Measurements from ENCODE around the gene SLC41A3. TPM values are rescaled to one million over a fixed set of nuclear protein-coding genes. Genes with fewer than 3 reads are reported as not detected.

The SLC41A3 gene
- total and polyA plus RNA-seq, 2 of the 8 experiments (the other 6 are each of a cell fraction or from before 2014, with no cell fraction given), result 30.2 to 56.4 TPM

DNA sequence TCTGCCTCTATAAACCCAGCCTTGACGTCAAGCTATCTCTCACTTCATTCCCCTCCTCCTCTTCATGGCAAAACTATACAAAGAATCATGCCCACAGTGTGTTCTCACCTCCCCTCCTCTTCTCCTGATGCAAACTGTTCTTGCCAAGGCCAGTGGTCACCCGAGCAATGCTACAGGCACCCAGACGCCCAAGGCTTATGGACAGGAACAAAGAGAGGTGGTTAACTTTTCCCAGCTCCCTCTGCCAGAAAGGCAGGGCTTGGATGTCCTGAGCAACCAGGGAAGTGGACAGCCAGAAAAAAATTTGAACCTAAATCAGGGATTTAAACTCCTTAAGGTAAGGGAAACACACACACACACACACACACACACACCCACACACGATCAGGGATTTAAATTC lies 5.1 kb downstream of the SLC41A3 start:
- 85% methylated on average over 4 of the region's 4 CpGs; no CpG with 5 or more reads in 1 of the 2 experiments for WGBS, 2 experiments (ENCODE audit: extremely low coverage in 1 of 2, insufficient coverage in 1 of 2, insufficient read length in 1 of 2, insufficient replicate concordance in 2 of 2, low coverage in 1 of 2, low lambda C conversion rate in 2 of 2, missing lambda C conversion rate in 1 of 2)
- no peak overlapping the region for H2BK120ac ChIP-seq (replicated peaks; ENCODE audit: low read depth, low read length)
- H4K8ac ChIP-seq (ENCODE audit: extremely low read depth, insufficient read depth, low read length), result no peak overlapping the region
- no peaks in the 10 kb centered on the region for H4K20me1 ChIP-seq (replicated peaks in 1 of 2; ENCODE audit: control insufficient read depth in 1 of 2, insufficient read depth in 2 of 2, low read length in 2 of 2)
- no peaks in the 10 kb centered on the region for H3K36me3 ChIP-seq (ENCODE audit: control insufficient read depth in 2 of 4, insufficient read depth in 4 of 4, low read length in 3 of 4)
- H2AK5ac ChIP-seq (ENCODE audit: low read depth, low read length), result no peak overlapping the region
- H3K9ac ChIP-seq (replicated peaks in 1 of 4; ENCODE audit: extremely low read depth in 1 of 4, low read depth in 3 of 4, low read length in 3 of 4), result no peak overlapping the region
- H3K18ac ChIP-seq (ENCODE audit: extremely low read depth, low read length), result no peak overlapping the region
- H2BK5ac ChIP-seq (ENCODE audit: low read depth, low read length), result no peak overlapping the region
- H3K9me3 ChIP-seq (ENCODE audit: insufficient read depth in 2 of 2, low read depth in 1 of 2, low read length in 1 of 2), result no peaks in the 10 kb centered on the region
- H2BK15ac ChIP-seq (ENCODE audit: low read length), result no peak overlapping the region
- H3K4ac ChIP-seq (replicated peaks; ENCODE audit: insufficient read length, low read depth, low read length), result no peak overlapping the region
- DNase-seq (ENCODE audit: low read depth in 1 of 2, low spot score in 2 of 2) (no peak), FAIRE-seq (no peak)
- no peak overlapping the region for H3K14ac ChIP-seq (ENCODE audit: insufficient read length)
- H2BK20ac ChIP-seq (ENCODE audit: low read length), result no peak overlapping the region
- H4K5ac ChIP-seq (ENCODE audit: insufficient read length, low read depth, low read length), result no peak overlapping the region
- H3K27ac ChIP-seq (ENCODE audit: low read depth, low read length), result no peak overlapping the region
- H3K4me2 ChIP-seq (ENCODE audit: insufficient read depth in 1 of 2, low read depth in 2 of 2, low read length in 2 of 2), result no peak overlapping the region
- no peak overlapping the region for H4K91ac ChIP-seq (replicated peaks; ENCODE audit: insufficient read length, low read length)
- no peak overlapping the region for H3K23ac ChIP-seq (ENCODE audit: insufficient read length)
- H2BK12ac ChIP-seq (ENCODE audit: low read depth, low read length), result no peak overlapping the region
- H3K23me2 ChIP-seq (ENCODE audit: low read depth, low read length), result peaks cover 4% of the 10 kb centered on the region; the same call in 1 of the 2 replicates
- TF ChIP-seq KDM4A (IDR thresholded peaks at IDR 0.05; ENCODE audit: low read depth, low read length, severe bottlenecking), result no peak
- no peak overlapping the region for H3K56ac ChIP-seq (replicated peaks; ENCODE audit: insufficient read length, low read depth, low read length)
- no peak overlapping the region for H2AFZ ChIP-seq (ENCODE audit: low read length)
- H3K79me2 ChIP-seq (ENCODE audit: control insufficient read depth in 1 of 2, insufficient read depth in 2 of 2, low read length in 2 of 2), result no peaks in the 10 kb centered on the region
- H3K4me3 ChIP-seq (ENCODE audit: extremely low read depth in 1 of 4, insufficient read depth in 2 of 4, low read depth in 3 of 4, low read length in 4 of 4), result no peak overlapping the region
- ChIA-PET CTCF (ENCODE audit: partially characterized antibody) (interaction anchor here (0.6 to 1.3 kb wide), 4 partner anchors 11 to 54 kb away, joined by 3 to 4 read pairs (median 3); no protein-coding TSS in a partner anchor), POLR2A (ENCODE audit: partially characterized antibody) (interaction anchor here (0.6 to 0.9 kb wide), 2 partner anchors 9 to 444 kb away, joined by 3 read pairs; no protein-coding TSS in a partner anchor)
- no peaks in the 10 kb centered on the region for H3K79me1 ChIP-seq (ENCODE audit: low read depth, low read length)
- H3K27me3 ChIP-seq (replicated peaks in 1 of 4; ENCODE audit: control insufficient read depth in 3 of 4, extremely low read depth in 1 of 4, insufficient read depth in 3 of 4, low read length in 3 of 4), result no peaks in the 10 kb centered on the region
- no peaks in the 10 kb centered on the region for H3K4me1 ChIP-seq (replicated peaks in 1 of 4; ENCODE audit: control insufficient read depth in 3 of 4, insufficient read depth in 4 of 4, low read length in 3 of 4)
